GM12872 (cell line): ENCODE measurements around the gene SIK3.

ENCODE experiments used
- CTCF ChIP-seq: IDR thresholded peaks from 3 replicates; pipeline ENCODE4 v1.5.1; 2011; ENCODE audit warnings: low read depth, mild to moderate bottlenecking, low read length, moderate library complexity; ENCODE audit not compliant: insufficient read depth

Gene SIK3

GRCh38 chr11:116842909-116843308, 255.3 kb downstream of the SIK3 start:
- no peak for TF ChIP-seq CTCF

- no peak for TF ChIP-seq CTCF
Measured at GRCh38 chr11:116842117-116842516, 256.1 kb downstream of the SIK3 start.

- no peak for TF ChIP-seq CTCF
Measured at GRCh38 chr11:116840746-116841296, 257.4 kb downstream of the SIK3 start.

GRCh38 chr11:116840224-116840745, 257.9 kb downstream of the SIK3 start:
- 0 out of 3 replicates have a peak, but pooled peaks have one; percentile 9 for TF ChIP-seq CTCF

- no peak for TF ChIP-seq CTCF
Measured at GRCh38 chr11:116838321-116839084, 259.7 kb downstream of the SIK3 start.

- no peak for TF ChIP-seq CTCF
Measured at GRCh38 chr11:116837231-116838091, 260.8 kb downstream of the SIK3 start, which contains the start of gene APOA1. Gene APOA1, minus strand, starts transcription at chr11:116837622. Its CDS starts 235 bp downstream, at chr11:116837387.

GRCh38 chr11:116836632-116836991, 261.6 kb downstream of the SIK3 start:
- no peak for TF ChIP-seq CTCF
